ENCODE measurements around the gene TMEM45A.
"Not testable (repeated sequence)": the region's sequence is repeated elsewhere in the genome, so short reads cannot be mapped to it uniquely, and the experiment has no call there.

The TMEM45A gene

DNA sequence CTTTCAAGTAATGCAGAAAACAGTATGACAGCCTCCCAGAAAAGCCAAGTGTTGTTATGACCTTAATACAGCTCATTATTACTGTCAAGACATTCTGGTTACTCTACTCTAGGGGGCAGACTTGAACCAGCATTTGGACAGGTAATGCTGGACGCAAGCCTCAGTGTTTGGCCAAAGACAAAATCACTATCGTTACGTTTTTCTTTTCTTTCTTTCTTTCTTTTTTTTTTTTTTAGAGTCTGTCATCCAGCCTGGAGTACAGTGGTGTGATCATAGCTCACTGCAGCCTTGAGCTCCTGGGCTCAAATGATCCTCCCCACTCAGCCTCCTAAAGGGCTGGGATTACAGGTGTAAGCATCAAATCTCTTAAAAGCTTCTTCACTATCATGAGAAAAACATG is 29.4 kb upstream of the TMEM45A start:
- Histone ChIP-seq H3K36me3 (no peaks in the 10 kb centered on the region), H3K9me3 (peaks cover 11% of the 10 kb centered on the region), H3K27ac (no peak overlapping the region), H3K27me3 (no peaks in the 10 kb centered on the region), H3K4me2 (no peak overlapping the region), H3K4me1 (no peaks in the 10 kb centered on the region), H3K9ac (no peak overlapping the region), H3K4me3 (no peak overlapping the region), H4K20me1 (no peaks in the 10 kb centered on the region)
- no peak for TF ChIP-seq Cebpa-rat (IDR thresholded peaks at IDR 0.05)

DNA sequence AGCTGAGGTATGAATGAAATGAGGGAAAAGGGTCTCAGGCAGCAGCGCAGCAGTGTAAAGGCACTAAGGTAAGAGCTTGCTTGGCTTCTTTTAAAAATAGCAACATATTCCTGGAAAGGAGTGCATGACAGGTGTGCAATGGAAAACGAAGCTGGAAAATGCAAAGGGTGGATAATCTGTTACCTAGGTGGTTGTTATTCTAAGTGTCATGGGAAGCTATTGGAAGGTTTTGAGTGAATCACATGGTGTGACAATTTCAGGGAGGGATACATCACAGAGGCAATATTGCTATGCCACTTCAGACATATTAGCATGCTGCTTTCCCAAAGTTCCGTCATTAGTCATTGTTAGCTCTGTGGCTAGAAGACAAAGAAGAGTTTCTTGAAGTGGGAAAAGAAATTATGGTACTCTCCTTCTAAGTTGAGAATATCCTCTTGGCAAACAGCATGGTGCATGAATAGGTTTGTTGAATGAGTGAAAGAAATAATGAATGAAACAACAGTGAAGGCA is 28.7 kb upstream of the TMEM45A start:
- H3K4me2 ChIP-seq = no peak overlapping the region
- H3K9me3 ChIP-seq = peaks cover 18% of the 10 kb centered on the region
- H3K27ac ChIP-seq = no peak overlapping the region
- H3K4me3 ChIP-seq = no peak overlapping the region
- H3K9ac ChIP-seq = no peak overlapping the region
- no peaks in the 10 kb centered on the region for H3K4me1 ChIP-seq
- TF ChIP-seq Cebpa-rat (IDR thresholded peaks at IDR 0.05) = no peak
- no peaks in the 10 kb centered on the region for H3K36me3 ChIP-seq
- no peaks in the 10 kb centered on the region for H4K20me1 ChIP-seq
- no peaks in the 10 kb centered on the region for H3K27me3 ChIP-seq

DNA sequence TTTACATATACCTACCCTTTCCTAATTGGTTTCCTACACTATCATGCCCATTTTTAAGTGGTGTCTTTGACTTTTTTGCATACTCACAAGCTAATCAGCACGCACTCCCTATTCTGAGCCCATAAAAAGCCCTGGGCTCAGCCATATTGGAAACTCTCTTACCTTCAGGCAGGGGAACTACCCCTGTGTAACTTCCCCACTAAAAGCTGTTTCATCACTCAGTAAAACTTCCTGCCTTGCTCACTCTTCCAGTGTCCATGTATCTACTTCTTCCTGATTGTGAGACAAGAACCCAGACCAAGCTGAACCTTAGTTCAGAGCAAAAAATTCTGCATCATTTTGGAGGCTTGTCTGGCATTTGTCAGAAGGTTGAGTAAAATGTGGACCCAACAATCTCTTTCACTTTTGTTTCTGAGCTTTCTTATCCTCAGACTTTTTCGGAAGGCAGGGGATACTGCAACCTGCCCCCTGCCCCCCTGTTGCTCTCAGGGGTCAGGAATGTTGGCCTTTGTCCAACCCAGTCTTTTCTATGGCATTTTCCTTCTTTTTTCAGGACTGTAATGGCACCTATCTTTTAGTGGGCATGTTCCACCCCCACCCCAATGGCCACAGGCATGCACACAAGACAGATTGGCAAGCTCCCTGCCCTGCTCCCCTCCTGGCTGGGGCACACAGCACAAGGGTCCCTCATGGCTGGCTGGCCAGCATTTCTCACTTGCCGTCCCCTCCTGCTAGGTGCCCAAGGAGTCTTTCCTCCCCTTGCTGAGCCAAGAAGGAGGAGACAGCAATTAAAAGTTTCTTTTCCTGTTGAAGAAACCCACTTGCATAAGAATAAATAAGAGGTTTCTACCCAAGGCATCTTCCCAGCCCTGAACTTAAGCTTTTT is 26.3 kb upstream of the TMEM45A start:
- Histone ChIP-seq H3K4me3 (no peak overlapping the region), H3K4me1 (no peaks in the 10 kb centered on the region), H3K36me3 (no peaks in the 10 kb centered on the region), H3K9ac (no peak overlapping the region), H3K4me2 (no peak overlapping the region), H3K9me3 (peaks cover 39% of the 10 kb centered on the region), H3K27ac (no peak overlapping the region), H3K27me3 (no peaks in the 10 kb centered on the region), H4K20me1 (no peaks in the 10 kb centered on the region)
- TF ChIP-seq Cebpa-rat (IDR thresholded peaks at IDR 0.05) = no peak

DNA sequence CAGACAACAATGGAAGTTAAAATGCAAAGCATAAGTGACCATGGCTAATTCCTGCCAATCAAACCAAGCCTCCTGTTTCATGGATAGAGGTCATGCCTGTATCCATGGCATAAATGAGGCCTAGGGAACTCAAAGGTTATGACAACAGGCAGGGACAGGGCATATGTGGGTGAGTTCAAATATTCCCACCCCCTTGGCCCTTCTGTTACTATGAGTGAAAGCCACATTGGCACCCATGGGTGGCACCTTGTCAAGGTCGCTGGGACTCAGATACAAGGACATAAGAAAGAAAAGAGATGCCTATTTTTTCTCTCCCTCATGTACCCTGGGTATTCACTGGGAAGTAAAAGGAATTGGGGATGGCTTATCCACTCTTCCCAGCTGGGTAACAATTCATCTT is 25.3 kb upstream of the TMEM45A start:
- Histone ChIP-seq H3K27me3 (no peaks in the 10 kb centered on the region), H3K4me1 (no peaks in the 10 kb centered on the region), H3K4me2 (no peak overlapping the region), H3K36me3 (no peaks in the 10 kb centered on the region), H3K4me3 (no peak overlapping the region), H4K20me1 (no peaks in the 10 kb centered on the region), H3K9me3 (peaks cover 39% of the 10 kb centered on the region), H3K27ac (no peak overlapping the region), H3K9ac (no peak overlapping the region)
- TF ChIP-seq Cebpa-rat (IDR thresholded peaks at IDR 0.05) = no peak

DNA sequence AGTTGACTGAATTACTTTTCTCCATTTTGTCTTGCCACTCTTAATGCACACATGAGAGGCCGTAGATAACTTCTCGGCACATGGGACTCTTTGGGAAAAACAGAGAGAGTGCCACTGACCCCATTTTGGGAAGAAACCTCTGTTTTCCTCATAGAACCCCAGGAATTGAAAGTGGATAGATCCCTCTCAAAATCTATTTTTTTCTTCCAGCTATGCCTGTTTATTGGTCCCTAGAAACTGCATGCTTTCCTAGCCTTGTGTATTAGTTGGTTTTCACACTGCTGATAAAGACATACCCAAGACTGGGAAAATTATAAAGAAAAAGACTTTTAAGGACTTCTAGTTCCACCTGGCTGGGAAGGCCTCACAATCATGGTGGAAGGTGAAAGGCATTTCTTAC is 23.7 kb upstream of the TMEM45A start:
- Histone ChIP-seq H3K9ac (no peak overlapping the region), H4K20me1 (no peaks in the 10 kb centered on the region), H3K27me3 (no peaks in the 10 kb centered on the region), H3K4me1 (no peaks in the 10 kb centered on the region), H3K9me3 (peaks cover 39% of the 10 kb centered on the region), H3K36me3 (no peaks in the 10 kb centered on the region), H3K4me2 (no peak overlapping the region), H3K27ac (no peak overlapping the region), H3K4me3 (no peak overlapping the region)
- TF ChIP-seq Cebpa-rat (IDR thresholded peaks at IDR 0.05) = no peak

DNA sequence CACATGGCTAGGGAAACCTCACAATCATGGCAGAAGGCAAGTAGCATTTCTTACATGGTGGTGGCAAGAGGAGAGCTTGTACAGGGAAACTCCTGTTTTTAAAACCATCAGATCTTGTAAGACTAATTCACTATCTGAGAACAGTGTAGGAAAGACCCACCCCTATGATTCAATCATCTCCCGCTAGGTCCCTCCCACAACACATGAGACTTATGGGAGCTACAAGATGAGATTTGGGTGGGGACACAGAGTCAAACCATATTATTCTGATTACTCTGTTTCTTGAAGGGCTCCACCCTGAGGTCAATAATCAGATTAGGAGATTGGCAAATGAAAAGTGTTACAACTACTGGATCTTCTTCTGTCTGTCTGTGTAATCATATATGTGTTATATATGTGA is 21.5 kb upstream of the TMEM45A start:
- H3K4me3 ChIP-seq = no peak overlapping the region
- H3K4me2 ChIP-seq = no peak overlapping the region
- H4K20me1 ChIP-seq = no peaks in the 10 kb centered on the region
- no peaks in the 10 kb centered on the region for H3K36me3 ChIP-seq
- TF ChIP-seq Cebpa-rat (IDR thresholded peaks at IDR 0.05) = no peak
- no peaks in the 10 kb centered on the region for H3K27me3 ChIP-seq
- peaks cover 39% of the 10 kb centered on the region for H3K9me3 ChIP-seq
- no peak overlapping the region for H3K27ac ChIP-seq
- H3K4me1 ChIP-seq = no peaks in the 10 kb centered on the region
- no peak overlapping the region for H3K9ac ChIP-seq

DNA sequence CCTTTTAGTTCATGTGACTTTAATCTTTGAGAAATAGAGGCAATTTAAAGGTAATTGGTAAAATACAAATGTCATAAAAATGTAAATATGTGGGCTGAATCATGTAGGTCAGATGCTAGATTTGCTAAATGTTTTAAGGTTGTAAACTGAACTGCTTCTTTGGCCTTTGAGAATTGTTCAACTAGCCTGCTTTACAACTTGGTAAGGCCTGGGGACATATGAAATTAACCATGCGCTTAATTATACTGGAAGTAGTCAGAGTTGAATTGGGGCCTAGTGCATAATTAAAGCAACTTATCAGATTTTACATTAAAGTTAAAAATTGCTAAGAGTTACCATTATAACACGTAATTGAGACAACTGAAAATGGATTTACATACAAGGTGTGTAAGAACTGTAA is 21.0 kb upstream of the TMEM45A start:
- Histone ChIP-seq H3K9me3 (peaks cover 39% of the 10 kb centered on the region), H4K20me1 (no peaks in the 10 kb centered on the region)

DNA sequence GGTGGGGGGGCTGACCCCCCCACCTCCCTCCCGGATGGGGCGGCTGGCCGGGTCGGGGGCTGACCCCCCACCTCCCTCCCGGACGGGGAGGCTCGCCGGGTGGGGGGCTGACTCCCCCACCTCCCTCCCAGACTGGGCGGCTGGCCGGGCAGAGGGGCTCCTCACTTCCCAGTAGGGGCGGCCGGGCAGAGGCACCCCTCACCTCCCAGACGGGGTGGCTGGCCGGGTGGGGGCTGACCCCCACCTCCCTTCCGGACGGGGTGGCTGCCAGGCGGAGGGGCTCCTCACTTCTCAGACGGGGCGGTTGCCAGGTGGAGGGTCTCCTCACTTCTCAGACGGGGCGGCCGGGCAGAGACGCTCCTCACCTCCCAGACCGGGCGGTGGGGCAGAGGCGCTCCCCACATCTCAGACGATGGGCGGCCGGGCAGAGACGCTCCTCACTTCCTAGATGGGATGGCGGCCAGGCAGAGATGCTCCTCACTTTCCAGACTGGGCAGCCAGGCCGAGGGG is 14.5 kb upstream of the TMEM45A start:
- H3K4me1 ChIP-seq = not testable (repeated sequence)

More for the DNA sequence above, 21.0 kb upstream of the TMEM45A start:
- Histone ChIP-seq H3K27ac (no peak overlapping the region), H3K4me1 (no peaks in the 10 kb centered on the region), H3K9ac (no peak overlapping the region), H3K27me3 (no peaks in the 10 kb centered on the region), H3K36me3 (no peaks in the 10 kb centered on the region), H3K4me2 (no peak overlapping the region), H3K4me3 (no peak overlapping the region)
- TF ChIP-seq Cebpa-rat (IDR thresholded peaks at IDR 0.05) = no peak

DNA sequence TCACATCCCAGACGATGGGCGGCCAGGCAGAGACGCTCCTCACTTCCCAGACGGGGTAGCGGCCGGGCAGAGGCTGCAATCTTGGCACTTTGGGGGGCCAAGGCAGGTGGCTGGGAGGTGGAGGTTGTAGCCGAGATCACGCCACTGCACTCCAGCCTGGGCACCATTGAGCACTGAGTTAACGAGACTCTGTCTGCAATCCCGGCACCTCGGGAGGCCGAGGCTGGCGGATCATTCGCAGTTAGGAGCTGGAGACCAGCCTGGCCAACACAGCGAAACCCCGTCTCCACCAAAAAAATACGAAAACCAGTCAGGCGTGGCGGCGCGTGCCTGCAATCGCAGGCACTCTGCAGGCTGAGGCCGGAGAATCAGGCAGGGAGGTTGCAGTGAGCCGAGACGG is 13.9 kb upstream of the TMEM45A start:
- H3K4me2 ChIP-seq, H3K27ac ChIP-seq, H3K4me1 ChIP-seq, H3K4me3 ChIP-seq, H4K20me1 ChIP-seq, H3K36me3 ChIP-seq, H3K9me3 ChIP-seq, H3K27me3 ChIP-seq, H3K9ac ChIP-seq: not testable (repeated sequence)

More for the DNA sequence above, 14.5 kb upstream of the TMEM45A start:
- not testable (repeated sequence) for H3K36me3 ChIP-seq, H3K4me3 ChIP-seq, H4K20me1 ChIP-seq, H3K9me3 ChIP-seq, H3K27ac ChIP-seq, H3K9ac ChIP-seq, H3K4me2 ChIP-seq, H3K27me3 ChIP-seq

DNA sequence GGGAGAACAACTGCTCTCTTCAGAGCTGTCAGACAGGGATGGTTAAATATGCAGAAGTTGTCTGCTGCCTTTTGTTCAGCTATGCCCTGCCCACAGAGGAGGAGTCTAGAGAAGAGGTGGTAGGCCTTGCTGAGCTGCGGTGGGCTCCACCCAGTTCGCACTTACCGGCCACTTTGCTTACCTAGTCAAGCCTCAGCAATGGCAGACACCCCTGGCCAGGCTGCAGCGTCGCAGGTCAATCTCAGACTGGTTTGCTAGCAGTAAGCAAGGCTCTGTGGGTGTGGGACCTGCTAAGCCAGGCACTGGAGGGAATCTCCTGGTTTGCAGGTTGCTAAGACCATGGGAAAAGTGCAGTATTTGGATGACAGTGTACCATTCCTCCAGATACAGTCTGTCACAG is 12.3 kb upstream of the TMEM45A start:
- H3K4me2 ChIP-seq = no peak overlapping the region
- no peaks in the 10 kb centered on the region for H3K27me3 ChIP-seq
- no peaks in the 10 kb centered on the region for H3K9me3 ChIP-seq
- H3K4me3 ChIP-seq = no peak overlapping the region
- TF ChIP-seq Cebpa-rat (IDR thresholded peaks at IDR 0.05) = no peak
- no peak overlapping the region for H3K9ac ChIP-seq
- no peaks in the 10 kb centered on the region for H3K36me3 ChIP-seq
- no peaks in the 10 kb centered on the region for H4K20me1 ChIP-seq
- H3K27ac ChIP-seq = no peak overlapping the region
- no peaks in the 10 kb centered on the region for H3K4me1 ChIP-seq

Measured in BLaER1 (cell line).